PC-3 (cell line): ENCODE results near the gene EMC9. TPM values are rescaled to one million over a fixed set of nuclear protein-coding genes. Genes with fewer than 3 reads are reported as not detected.

Source experiments
- ATAC-seq: fragments of 200-7000 bp; cut with Tn5 transposase; 2 replicates; pipeline ENCODE4 v1.9.1; 2020; ENCODE audit warnings: mild to moderate bottlenecking, moderate library complexity
- BruUV-seq: library from RNA; stranded (reverse); fragments of 400-500 nt; replicated peaks from 2 replicates; lab custom pipeline; 2021; lab: Mats Ljungman, UMichigan
- CTCF ChIA-PET: fragments of 300-600 bp; sonication (Branson Sonifier 250); formaldehyde crosslinking; loops from one replicate; lab custom pipeline; 2022; ENCODE audit warnings: antibody characterized with exemption; lab: Charles Lee
- POLR2A ChIA-PET: fragments of 300-600 bp; sonication (Branson Sonifier 250); formaldehyde crosslinking; loops from one replicate; lab custom pipeline; 2022; ENCODE audit warnings: antibody characterized with exemption; ENCODE audit not compliant: unreplicated experiment; lab: Charles Lee
- DNase-seq: peaks from one replicate; pipeline ENCODE4 v3.0.0-alpha.2; 2015
- H2AFZ ChIP-seq: fragments of 300-600 bp; sonication (generic); 2 replicates; pipeline ENCODE4 v1.6.0; 2016; ENCODE audit warnings: antibody characterized with exemption, low read length
- H3F3A ChIP-seq: fragments of 300-600 bp; sonication (generic); one replicate; pipeline ENCODE4 v1.6.0; 2017; ENCODE audit warnings: antibody characterized with exemption, low read length, control low read depth, mild to moderate bottlenecking; ENCODE audit not compliant: unreplicated experiment
- H3K27ac ChIP-seq: fragments of 300-600 bp; sonication (generic); 2 replicates; pipeline ENCODE4 v1.5.1; 2016; ENCODE audit warnings: mild to moderate bottlenecking, low read length
- H3K27me3 ChIP-seq: fragments of 300-600 bp; sonication (generic); 2 replicates; pipeline ENCODE4 v1.6.1; 2016; ENCODE audit warnings: low read length, mixed read lengths
- H3K36me3 ChIP-seq: fragments of 300-600 bp; sonication (generic); 2 replicates; pipeline ENCODE4 v1.6.1; 2016; ENCODE audit warnings: low read depth, mixed run types, low read length, mixed read lengths
- H3K4me1 ChIP-seq: fragments of 300-600 bp; sonication (generic); 2 replicates; pipeline ENCODE4 v1.5.1; 2016; ENCODE audit warnings: low read length; ENCODE audit not compliant: insufficient read depth
- H3K4me2 ChIP-seq: fragments of 300-600 bp; sonication (generic); 2 replicates; pipeline ENCODE4 v1.6.0; 2016; ENCODE audit warnings: low read length
- H3K4me3 ChIP-seq: fragments of 300-600 bp; sonication (generic); 2 replicates; pipeline ENCODE4 v1.5.1; 2016; ENCODE audit warnings: mild to moderate bottlenecking, low read length, mixed read lengths
- H3K79me2 ChIP-seq: fragments of 300-600 bp; sonication (generic); 2 replicates; pipeline ENCODE4 v1.6.1; 2017; ENCODE audit warnings: low read length, mixed read lengths
- H3K9ac ChIP-seq: fragments of 300-600 bp; sonication (generic); 2 replicates; pipeline ENCODE4 v1.6.0; 2016; ENCODE audit warnings: mild to moderate bottlenecking, low read length
- H3K9me2 ChIP-seq: fragments of 300-600 bp; sonication (generic); replicated peaks from 2 replicates; pipeline ENCODE4 v1.6.1; 2016; ENCODE audit warnings: mixed run types, low read length, mixed read lengths
- H3K9me3 ChIP-seq: fragments of 300-600 bp; sonication (generic); 2 replicates; pipeline ENCODE4 v1.6.1; 2016; ENCODE audit warnings: low read length, mixed read lengths
- H4K20me1 ChIP-seq: fragments of 300-600 bp; sonication (generic); 2 replicates; pipeline ENCODE4 v1.6.1; 2016; ENCODE audit warnings: low read length, mixed read lengths
- EZH2 ChIP-seq: fragments of 300-600 bp; sonication (generic); IDR thresholded peaks from one replicate; pipeline ENCODE4 v1.6.1; 2017; ENCODE audit warnings: antibody characterized with exemption, mild to moderate bottlenecking, low read length; ENCODE audit not compliant: unreplicated experiment
- EZH2phosphoT487 ChIP-seq: fragments of 300-600 bp; sonication (generic); IDR thresholded peaks from 2 replicates; pipeline ENCODE4 v1.6.1; 2018; ENCODE audit warnings: mild to moderate bottlenecking, antibody characterized with exemption, low read length, borderline replicate concordance
- intact Hi-C: fragments of 100-400 bp; cut with micrococcal nuclease; formaldehyde crosslinking; loops from 2 replicates; pipeline ENCODE4 v1.9.0; 2023
- total RNA-seq: library from RNA; depleted of rRNA; stranded (reverse); fragments of >200 nt; gene quantifications from 2 replicates; pipeline ENCODE4 v1.2.3, GENCODE V29; 2014
- TF ChIP-seq, protein P1 (sequence below): fragments of 300-600 bp; sonication (generic); conservative IDR thresholded peaks from 2 replicates; pipeline ENCODE4 v1.5.1; 2017; ENCODE audit warnings: antibody characterized with exemption, low read depth, mild to moderate bottlenecking, low read length

The EMC9 gene
- total RNA-seq, 1 experiment from 2014 or later, result 30.1 TPM

- Histone ChIP-seq H3K79me2 (peaks cover 25% of the 10 kb centered on the region), H4K20me1 (no peaks in the 10 kb centered on the region), H3K9me2 (no peaks in the 10 kb centered on the region), H3K4me1 (peaks cover 8% of the 10 kb centered on the region), H3K4me2 (no peak overlapping the region), H3F3A (no peaks in the 10 kb centered on the region), H3K27ac (no peak overlapping the region), H3K36me3 (peaks cover 37% of the 10 kb centered on the region; the same call in 1 of the 2 replicates), H2AFZ (no peak overlapping the region), H3K27me3 (no peaks in the 10 kb centered on the region), H3K9ac (no peak overlapping the region), H3K4me3 (no peak overlapping the region), H3K9me3 (no peaks in the 10 kb centered on the region)
- TF ChIP-seq EZH2, result no peak
- no peak for TF ChIP-seq EZH2phosphoT487
- TF ChIP-seq, protein P1, sequence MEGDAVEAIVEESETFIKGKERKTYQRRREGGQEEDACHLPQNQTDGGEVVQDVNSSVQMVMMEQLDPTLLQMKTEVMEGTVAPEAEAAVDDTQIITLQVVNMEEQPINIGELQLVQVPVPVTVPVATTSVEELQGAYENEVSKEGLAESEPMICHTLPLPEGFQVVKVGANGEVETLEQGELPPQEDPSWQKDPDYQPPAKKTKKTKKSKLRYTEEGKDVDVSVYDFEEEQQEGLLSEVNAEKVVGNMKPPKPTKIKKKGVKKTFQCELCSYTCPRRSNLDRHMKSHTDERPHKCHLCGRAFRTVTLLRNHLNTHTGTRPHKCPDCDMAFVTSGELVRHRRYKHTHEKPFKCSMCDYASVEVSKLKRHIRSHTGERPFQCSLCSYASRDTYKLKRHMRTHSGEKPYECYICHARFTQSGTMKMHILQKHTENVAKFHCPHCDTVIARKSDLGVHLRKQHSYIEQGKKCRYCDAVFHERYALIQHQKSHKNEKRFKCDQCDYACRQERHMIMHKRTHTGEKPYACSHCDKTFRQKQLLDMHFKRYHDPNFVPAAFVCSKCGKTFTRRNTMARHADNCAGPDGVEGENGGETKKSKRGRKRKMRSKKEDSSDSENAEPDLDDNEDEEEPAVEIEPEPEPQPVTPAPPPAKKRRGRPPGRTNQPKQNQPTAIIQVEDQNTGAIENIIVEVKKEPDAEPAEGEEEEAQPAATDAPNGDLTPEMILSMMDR, result no peak
- ChIA-PET POLR2A (no interaction called here), CTCF (no interaction called here)
- intact Hi-C loops, result no loop called here
- DNase-seq, result no peak
- BruUV-seq, result no TSS peak
- no peak for ATAC-seq
Observed at GRCh38 chr14:24185026-24185425, 43.6 kb upstream of the EMC9 start.

DNA sequence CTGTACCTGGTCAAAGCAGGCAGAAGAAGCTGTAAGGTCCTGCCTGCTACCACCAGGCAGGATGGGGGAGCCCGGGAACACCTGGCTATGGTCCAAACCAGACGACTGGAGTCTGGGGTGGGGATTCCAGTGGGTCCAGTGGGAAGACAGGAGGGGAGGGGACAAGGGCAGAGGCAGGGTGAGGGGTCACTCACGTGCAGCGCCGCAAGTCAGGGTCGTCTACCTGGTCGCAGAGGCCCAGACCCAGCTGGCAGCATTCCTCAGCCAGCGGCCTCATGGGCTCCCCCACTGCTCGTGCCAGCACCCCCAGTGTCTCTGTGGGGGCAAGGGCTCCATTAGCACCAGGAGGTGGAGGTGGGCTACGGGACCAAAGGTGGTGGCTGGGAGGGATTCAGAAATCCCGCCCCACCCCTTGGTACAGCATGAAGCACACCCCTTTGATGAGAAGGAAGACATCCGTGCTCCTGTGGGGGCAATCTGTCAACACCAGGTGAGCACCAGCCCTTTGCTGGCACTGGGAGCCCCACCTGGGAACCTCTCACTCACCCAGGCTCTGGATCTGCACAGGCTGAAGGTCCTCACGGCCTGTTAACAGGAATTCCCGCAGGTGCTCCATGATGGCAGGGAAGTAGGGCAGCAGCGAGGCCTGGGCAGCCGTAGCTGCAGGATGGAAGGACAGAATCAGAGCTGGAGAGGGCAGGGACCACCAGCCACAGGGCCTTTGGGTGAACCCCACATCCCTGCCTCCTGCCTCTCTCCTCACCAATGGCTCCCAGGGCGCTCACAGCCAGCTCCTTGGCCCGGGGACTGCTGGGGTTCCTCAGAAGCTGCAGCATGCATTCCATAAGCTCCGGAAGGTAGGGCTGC, 42.9 kb upstream of the EMC9 start:
- H3K9me3 ChIP-seq, result no peaks in the 10 kb centered on the region
- H4K20me1 ChIP-seq, result no peaks in the 10 kb centered on the region
- H3K27ac ChIP-seq, result no peak overlapping the region
- POLR2A ChIA-PET, result no interaction called here
- H3K36me3 ChIP-seq, result peaks cover 41% of the 10 kb centered on the region; the same call in 1 of the 2 replicates
- intact Hi-C loops, result no loop called here
- H3K4me2 ChIP-seq, result no peak overlapping the region
- H3F3A ChIP-seq, result no peaks in the 10 kb centered on the region
- no peak overlapping the region for H2AFZ ChIP-seq
- H3K9ac ChIP-seq, result no peak overlapping the region
- DNase-seq (no peak), ATAC-seq (no peak)
- no peak overlapping the region for H3K4me3 ChIP-seq
- no peaks in the 10 kb centered on the region for H3K9me2 ChIP-seq
- TF ChIP-seq EZH2 (no peak), EZH2phosphoT487 (no peak)
- TF ChIP-seq, protein P1, result no peak
- no TSS peak for BruUV-seq
- no peaks in the 10 kb centered on the region for H3K27me3 ChIP-seq
- H3K79me2 ChIP-seq, result peaks cover 25% of the 10 kb centered on the region
- CTCF ChIA-PET, result no interaction called here
- H3K4me1 ChIP-seq, result peaks cover 8% of the 10 kb centered on the region

- ChIA-PET CTCF (no interaction called here), POLR2A (no interaction called here)
- no peaks in the 10 kb centered on the region for H3K27me3 ChIP-seq
- H3K9me3 ChIP-seq, result no peaks in the 10 kb centered on the region
- H3K36me3 ChIP-seq, result peaks cover 43% of the 10 kb centered on the region; the same call in 1 of the 2 replicates
- no peak for TF ChIP-seq EZH2phosphoT487
- TF ChIP-seq, protein P1, result no peak
- TF ChIP-seq EZH2, result no peak
- BruUV-seq, result no TSS peak
- no peak overlapping the region for H3K4me2 ChIP-seq
- peaks cover 20% of the 10 kb centered on the region for H3K79me2 ChIP-seq
- H2AFZ ChIP-seq, result no peak overlapping the region
- H3F3A ChIP-seq, result no peaks in the 10 kb centered on the region
- ATAC-seq (no peak), DNase-seq (no peak)
- peaks cover 8% of the 10 kb centered on the region for H3K4me1 ChIP-seq
- no peaks in the 10 kb centered on the region for H4K20me1 ChIP-seq
- H3K9ac ChIP-seq, result no peak overlapping the region
- intact Hi-C loops, result no loop called here
- no peaks in the 10 kb centered on the region for H3K9me2 ChIP-seq
- H3K4me3 ChIP-seq, result no peak overlapping the region
- H3K27ac ChIP-seq, result no peak overlapping the region
Observed at GRCh38 chr14:24183014-24183481, 41.7 kb upstream of the EMC9 start.
